ENCODE data around the gene IRS2.

Gene IRS2

DNA sequence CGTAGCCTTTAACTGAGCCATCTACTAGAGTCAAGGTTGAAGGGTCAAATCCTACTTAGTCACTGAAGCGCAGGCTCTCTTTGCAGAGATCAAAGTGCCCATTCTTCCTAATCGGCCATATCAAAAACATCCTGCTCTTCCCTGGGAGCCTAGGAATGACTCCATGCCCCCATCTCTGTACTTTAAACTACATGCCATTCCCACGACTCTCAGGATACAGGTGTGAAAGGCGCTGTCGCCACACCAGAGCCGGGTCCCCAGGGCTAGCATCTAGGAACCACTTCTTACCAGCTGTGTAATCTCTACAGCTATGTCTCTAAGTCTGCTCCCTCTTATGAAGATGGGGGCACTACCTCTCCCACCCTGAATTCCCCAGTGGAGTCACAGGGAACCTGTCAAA lies 22.3 kb downstream of the IRS2 start:
- DNase-seq = no peak
- no peaks in the 10 kb centered on the region for H3K27me3 ChIP-seq
- H3K4me1 ChIP-seq = peaks cover 0 to 62% (median 23%) of the 10 kb centered on the region in 4 donors
- no peak overlapping the region for H3K27ac ChIP-seq
- TF ChIP-seq, protein P1, sequence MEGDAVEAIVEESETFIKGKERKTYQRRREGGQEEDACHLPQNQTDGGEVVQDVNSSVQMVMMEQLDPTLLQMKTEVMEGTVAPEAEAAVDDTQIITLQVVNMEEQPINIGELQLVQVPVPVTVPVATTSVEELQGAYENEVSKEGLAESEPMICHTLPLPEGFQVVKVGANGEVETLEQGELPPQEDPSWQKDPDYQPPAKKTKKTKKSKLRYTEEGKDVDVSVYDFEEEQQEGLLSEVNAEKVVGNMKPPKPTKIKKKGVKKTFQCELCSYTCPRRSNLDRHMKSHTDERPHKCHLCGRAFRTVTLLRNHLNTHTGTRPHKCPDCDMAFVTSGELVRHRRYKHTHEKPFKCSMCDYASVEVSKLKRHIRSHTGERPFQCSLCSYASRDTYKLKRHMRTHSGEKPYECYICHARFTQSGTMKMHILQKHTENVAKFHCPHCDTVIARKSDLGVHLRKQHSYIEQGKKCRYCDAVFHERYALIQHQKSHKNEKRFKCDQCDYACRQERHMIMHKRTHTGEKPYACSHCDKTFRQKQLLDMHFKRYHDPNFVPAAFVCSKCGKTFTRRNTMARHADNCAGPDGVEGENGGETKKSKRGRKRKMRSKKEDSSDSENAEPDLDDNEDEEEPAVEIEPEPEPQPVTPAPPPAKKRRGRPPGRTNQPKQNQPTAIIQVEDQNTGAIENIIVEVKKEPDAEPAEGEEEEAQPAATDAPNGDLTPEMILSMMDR (IDR thresholded peaks at IDR 0.05) = no peak
- H3K4me3 ChIP-seq = no peak overlapping the region
- intact Hi-C loops (cut with DNase I; ENCODE audit: low total_unique reads) = no loop called here
- no peaks in the 10 kb centered on the region for H3K9me3 ChIP-seq
- peaks cover 0 to 46% (median 5%) of the 10 kb centered on the region in 3 donors for H3K36me3 ChIP-seq

DNA sequence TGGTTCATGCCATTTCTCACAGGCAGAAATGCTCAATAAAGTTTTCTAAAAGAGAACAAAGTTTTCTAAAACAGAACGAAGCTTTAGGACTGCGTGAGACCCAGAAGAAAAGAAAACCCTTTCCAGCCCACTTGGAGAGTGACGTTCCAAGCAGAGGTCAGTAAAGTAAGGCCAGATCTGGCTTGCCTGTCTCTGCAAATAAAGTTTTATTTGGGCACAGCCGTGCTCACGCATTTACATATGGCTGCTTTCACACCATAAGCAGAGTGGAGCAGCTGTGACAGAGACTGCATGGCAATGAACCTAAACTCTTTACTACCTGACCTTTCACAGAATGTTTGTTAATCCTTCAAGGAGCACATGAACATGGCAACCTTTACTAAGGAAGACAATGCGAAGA lies 23.6 kb downstream of the IRS2 start:
- H3K4me1 ChIP-seq = peaks cover 0 to 53% (median 21%) of the 10 kb centered on the region in 4 donors
- peaks cover 0 to 38% (median 3%) of the 10 kb centered on the region in 3 donors for H3K36me3 ChIP-seq
- H3K4me3 ChIP-seq = no peak overlapping the region
- no peaks in the 10 kb centered on the region for H3K27me3 ChIP-seq
- no peak overlapping the region for H3K27ac ChIP-seq
- no peaks in the 10 kb centered on the region for H3K9me3 ChIP-seq
- TF ChIP-seq, protein P1 (IDR thresholded peaks at IDR 0.05) = no peak
- intact Hi-C loops (cut with DNase I; ENCODE audit: low total_unique reads) = no loop called here
- DNase-seq = no peak

DNA sequence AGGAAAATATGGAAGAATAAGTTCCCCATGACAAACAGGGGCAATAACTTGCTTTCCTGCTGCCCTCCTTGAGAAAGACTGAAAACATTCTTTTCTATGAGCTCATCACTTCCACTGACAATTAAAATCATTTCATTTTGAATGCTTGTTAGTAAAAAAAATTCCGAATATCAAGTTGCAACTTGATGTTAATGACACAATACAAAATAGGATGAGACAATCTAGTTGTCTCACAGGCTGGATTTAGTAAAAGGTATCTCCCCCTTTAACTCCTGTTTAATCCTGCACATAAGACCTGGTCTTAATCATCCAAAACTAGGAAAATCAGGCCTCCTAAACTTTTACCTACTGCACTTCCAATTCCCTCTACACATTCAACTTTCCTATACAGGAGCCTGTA lies 24.7 kb downstream of the IRS2 start:
- TF ChIP-seq, protein P1 (IDR thresholded peaks at IDR 0.05) = no peak
- H3K27me3 ChIP-seq = no peaks in the 10 kb centered on the region
- intact Hi-C loops (cut with DNase I; ENCODE audit: low total_unique reads) = no loop called here
- no peak overlapping the region for H3K4me3 ChIP-seq
- no peaks in the 10 kb centered on the region for H3K9me3 ChIP-seq
- H3K36me3 ChIP-seq = peaks cover under 1 to 38% (median 6%) of the 10 kb centered on the region in 3 donors
- peaks cover 0 to 56% (median 16%) of the 10 kb centered on the region in 4 donors for H3K4me1 ChIP-seq
- DNase-seq = no peak
- no peak overlapping the region for H3K27ac ChIP-seq

DNA sequence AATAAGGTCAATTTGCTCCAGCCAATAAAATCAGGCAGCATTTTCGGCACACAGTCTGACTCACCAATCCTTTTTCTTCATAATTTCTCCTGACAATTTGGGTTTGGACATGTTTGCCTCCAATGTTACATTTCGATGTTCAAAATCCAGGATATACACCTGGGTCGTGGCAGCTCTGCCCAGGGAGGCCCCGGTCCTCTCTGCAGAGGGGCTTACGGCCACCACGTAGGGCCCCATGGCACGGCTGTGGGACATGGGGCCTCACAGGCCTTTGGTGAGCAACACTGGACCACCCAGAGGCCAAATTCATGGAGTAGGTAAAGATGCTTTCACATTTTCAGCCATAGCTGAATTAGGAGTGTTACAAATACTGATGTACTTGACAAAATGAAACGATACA lies 25.4 kb downstream of the IRS2 start:
- intact Hi-C loops (cut with DNase I; ENCODE audit: low total_unique reads) = no loop called here
- no peaks in the 10 kb centered on the region for H3K9me3 ChIP-seq
- H3K4me3 ChIP-seq = no peak overlapping the region
- no peaks in the 10 kb centered on the region for H3K27me3 ChIP-seq
- peaks cover 8 to 46% (median 13%) of the 10 kb centered on the region in 3 donors for H3K36me3 ChIP-seq
- DNase-seq = no peak
- no peak overlapping the region for H3K27ac ChIP-seq
- peaks cover 0 to 54% (median 15%) of the 10 kb centered on the region in 4 donors for H3K4me1 ChIP-seq
- TF ChIP-seq, protein P1 (IDR thresholded peaks at IDR 0.05) = no peak

DNA sequence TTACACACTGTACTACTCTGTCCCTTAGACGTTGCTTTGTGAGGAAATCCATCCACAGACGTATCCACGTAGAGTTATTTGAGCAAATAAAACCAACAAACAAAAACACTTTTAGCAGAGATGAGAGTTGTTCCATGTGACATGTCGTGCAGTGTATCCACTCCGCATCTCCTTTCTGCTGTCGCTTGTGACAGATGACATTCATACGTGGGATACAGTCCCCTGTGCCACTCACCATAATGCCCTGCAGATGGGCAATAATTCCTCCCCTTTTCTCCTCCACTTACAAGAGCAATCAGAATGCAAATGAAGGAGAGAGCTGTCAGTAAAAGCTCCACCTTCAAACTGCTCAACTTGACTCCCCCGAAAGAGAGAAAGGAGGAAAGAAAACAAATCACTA lies 26.0 kb downstream of the IRS2 start:
- Histone ChIP-seq H3K27me3 (no peaks in the 10 kb centered on the region), H3K9me3 (no peaks in the 10 kb centered on the region), H3K4me1 (peaks cover 0 to 54% (median 15%) of the 10 kb centered on the region in 4 donors), H3K4me3 (no peak overlapping the region), H3K36me3 (peaks cover 14 to 51% (median 19%) of the 10 kb centered on the region in 3 donors), H3K27ac (no peak overlapping the region)
- no peak for DNase-seq
- TF ChIP-seq, protein P1 (IDR thresholded peaks at IDR 0.05) = no peak
- intact Hi-C loops (cut with DNase I; ENCODE audit: low total_unique reads) = no loop called here

DNA sequence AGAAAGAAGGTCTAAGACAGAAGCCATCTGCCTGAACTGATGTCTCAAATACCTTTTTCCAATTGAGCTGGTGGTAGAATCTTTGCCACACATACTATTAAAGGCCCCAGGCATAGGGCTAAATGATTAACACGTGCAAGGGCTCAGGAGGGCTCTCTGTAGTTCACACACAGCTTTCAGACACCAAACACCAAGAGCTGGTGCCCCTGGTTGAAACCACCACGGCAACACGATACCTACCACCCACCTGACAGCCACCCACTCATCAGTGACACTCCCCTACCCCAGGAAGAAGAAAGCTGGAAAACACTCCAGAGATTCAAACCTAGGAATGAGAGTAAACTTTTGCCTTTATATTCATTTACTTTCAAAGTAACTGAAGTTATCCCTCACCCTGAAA lies 26.8 kb downstream of the IRS2 start:
- H3K27me3 ChIP-seq = no peaks in the 10 kb centered on the region
- peaks cover 22 to 59% (median 27%) of the 10 kb centered on the region in 3 donors for H3K36me3 ChIP-seq
- TF ChIP-seq, protein P1 (IDR thresholded peaks at IDR 0.05) = no peak
- H3K4me3 ChIP-seq = no peak overlapping the region
- H3K9me3 ChIP-seq = no peaks in the 10 kb centered on the region
- intact Hi-C loops (cut with DNase I; ENCODE audit: low total_unique reads) = no loop called here
- peaks cover 0 to 46% (median 8%) of the 10 kb centered on the region in 4 donors for H3K4me1 ChIP-seq
- no peak for DNase-seq
- no peak overlapping the region for H3K27ac ChIP-seq

All from tibial artery (tissue), 4 donors.